PC-9 (cell line): ENCODE results near the gene SLC1A4.

Source experiments
- EZH2 ChIP-seq: fragments of 200-600 bp; sonication (generic); IDR thresholded peaks from 2 replicates; pipeline ENCODE4 v1.8.0; 2017; ENCODE audit warnings: antibody characterized with exemption, low read depth
- TF ChIP-seq, protein P1 (sequence below): fragments of 200-600 bp; sonication (generic); conservative IDR thresholded peaks from 2 replicates; pipeline ENCODE4 v1.6.1; 2017; ENCODE audit warnings: mixed run types, antibody characterized with exemption, mild to moderate bottlenecking, moderate library complexity

DNA sequence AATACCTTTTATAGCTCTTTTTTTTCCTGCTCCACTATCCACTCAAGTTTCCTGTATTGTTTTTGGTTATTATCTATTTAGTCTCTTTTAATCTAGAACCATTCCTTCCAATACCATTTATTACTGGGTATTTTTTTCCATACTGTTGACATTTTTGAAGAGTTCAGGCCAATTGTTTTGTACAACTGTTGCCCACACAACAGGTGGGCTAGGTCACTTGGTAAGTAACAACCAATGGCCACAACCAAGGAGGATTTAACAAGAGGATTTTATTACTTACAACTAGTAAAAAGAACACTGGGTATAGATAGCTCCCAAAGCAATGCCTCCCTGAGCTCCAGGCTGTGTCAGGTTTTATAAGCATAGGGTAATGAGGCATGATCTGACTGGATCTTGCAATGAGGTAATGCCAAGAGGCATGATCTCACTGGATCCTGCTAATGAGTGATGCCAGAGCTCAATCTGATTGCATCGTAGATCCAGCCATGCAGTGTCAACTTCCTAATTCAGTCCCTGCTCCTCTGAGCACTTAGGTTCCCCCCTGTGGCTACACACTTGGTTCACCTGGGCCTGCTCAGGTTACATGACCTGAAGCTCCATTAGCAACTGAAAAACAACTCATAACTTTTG lies 59.9 kb downstream of the SLC1A4 start:
- TF ChIP-seq, protein P1, sequence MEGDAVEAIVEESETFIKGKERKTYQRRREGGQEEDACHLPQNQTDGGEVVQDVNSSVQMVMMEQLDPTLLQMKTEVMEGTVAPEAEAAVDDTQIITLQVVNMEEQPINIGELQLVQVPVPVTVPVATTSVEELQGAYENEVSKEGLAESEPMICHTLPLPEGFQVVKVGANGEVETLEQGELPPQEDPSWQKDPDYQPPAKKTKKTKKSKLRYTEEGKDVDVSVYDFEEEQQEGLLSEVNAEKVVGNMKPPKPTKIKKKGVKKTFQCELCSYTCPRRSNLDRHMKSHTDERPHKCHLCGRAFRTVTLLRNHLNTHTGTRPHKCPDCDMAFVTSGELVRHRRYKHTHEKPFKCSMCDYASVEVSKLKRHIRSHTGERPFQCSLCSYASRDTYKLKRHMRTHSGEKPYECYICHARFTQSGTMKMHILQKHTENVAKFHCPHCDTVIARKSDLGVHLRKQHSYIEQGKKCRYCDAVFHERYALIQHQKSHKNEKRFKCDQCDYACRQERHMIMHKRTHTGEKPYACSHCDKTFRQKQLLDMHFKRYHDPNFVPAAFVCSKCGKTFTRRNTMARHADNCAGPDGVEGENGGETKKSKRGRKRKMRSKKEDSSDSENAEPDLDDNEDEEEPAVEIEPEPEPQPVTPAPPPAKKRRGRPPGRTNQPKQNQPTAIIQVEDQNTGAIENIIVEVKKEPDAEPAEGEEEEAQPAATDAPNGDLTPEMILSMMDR, result no peak
- no peak for TF ChIP-seq EZH2
